Thyroid gland (tissue), 4 donors: Measurements from ENCODE around the gene TIAM2. TPM values are rescaled to one million over a fixed set of nuclear protein-coding genes. Genes with fewer than 3 reads are reported as not detected.

ENCODE experiments used
- DNase-seq, 2 donors: peaks; one replicate each; pipeline ENCODE4 v3.0.0-alpha.2; 2019
- H3K27ac ChIP-seq, 3 donors: fragments of 200-600 bp; sonication (generic); 1 replicate in 2 of 3; 2 replicates in 1 of 3; pipeline ENCODE4 v1.5.1; 2016 to 2019; ENCODE audit warnings: mild to moderate bottlenecking in 1 of 3, moderate library complexity in 1 of 3
- H3K27me3 ChIP-seq: fragments of 200-600 bp; sonication (generic); one replicate; pipeline ENCODE4 v1.5.1; 2019
- H3K36me3 ChIP-seq, 2 donors: fragments of 200-600 bp; sonication (generic); one replicate each; pipeline ENCODE4 v1.5.1; 2016 to 2019
- H3K4me1 ChIP-seq, 2 donors: fragments of 200-600 bp; sonication (generic); one replicate each; pipeline ENCODE4 v1.5.1; 2017 to 2019
- H3K4me3 ChIP-seq, 3 donors: fragments of 200-600 bp; sonication (generic); replicated peaks in 1 of 3; 1 replicate in 2 of 3; 2 replicates in 1 of 3; pipeline ENCODE4 v1.5.1; 2016; ENCODE audit warnings: mild to moderate bottlenecking in 1 of 3
- H3K9me3 ChIP-seq: fragments of 200-600 bp; sonication (generic); one replicate; pipeline ENCODE4 v1.5.1; 2017
- CTCF ChIP-seq, 6 experiments: fragments of 200-600 bp in 3 of 6; fragments of 450-650 bp in 3 of 6; sonication (generic) in 3 of 6; IDR thresholded peaks; one replicate each; pipeline ENCODE4 v1.5.1; 2016 to 2019; ENCODE audit warnings: antibody characterized with exemption in 6 of 6, mild to moderate bottlenecking in 2 of 6, inconsistent platforms in 1 of 6, moderate library complexity in 1 of 6
- POLR2A ChIP-seq, 2 donors: fragments of 450-650 bp; IDR thresholded peaks; one replicate each; pipeline ENCODE4 v1.6.1; 2017; ENCODE audit warnings: antibody characterized with exemption in 2 of 2, mild to moderate bottlenecking in 2 of 2, moderate library complexity in 1 of 2
- WGBS, 2 donors: methylation state at CpG; one replicate each; pipeline ENCODE4 v1.1.5; 2017; 5-methylcytosine and 5-hydroxymethylcytosine counted together
- intact Hi-C: fragments of 100-400 bp; cut with DNase I; formaldehyde crosslinking; loops from one replicate; pipeline ENCODE4 v1.15.1; 2023
- total RNA-seq, 4 donors: library from RNA; depleted of rRNA; stranded (reverse); fragments of >200 nt; gene quantifications; one replicate each; pipeline ENCODE4 v1.2.3, GENCODE V29; 2016

Gene TIAM2
- total RNA-seq, 4 donors from 2014 or later = 11.1 to 26.1 (median 18.5) TPM

- no peak overlapping the region for H3K4me3 ChIP-seq
- H3K27me3 ChIP-seq = no peaks in the 10 kb centered on the region
- no peaks in the 10 kb centered on the region for H3K36me3 ChIP-seq
- WGBS, 2 donors = 95 to 97% methylated on average over 6 of the region's 6 CpGs
- H3K27ac ChIP-seq = no peak overlapping the region
- intact Hi-C loops = no loop called here
- no peak for DNase-seq
- TF ChIP-seq POLR2A (IDR thresholded peaks at IDR 0.05) = no peak
- TF ChIP-seq CTCF (IDR thresholded peaks at IDR 0.05) = no peak
- H3K4me1 ChIP-seq = peaks cover 0 to 5% of the 10 kb centered on the region in 2 donors
- no peaks in the 10 kb centered on the region for H3K9me3 ChIP-seq
Measured at GRCh38 chr6:155122199-155122950, 127.3 kb downstream of the TIAM2 start.

GRCh38 chr6:155123520-155123919, 128.4 kb downstream of the TIAM2 start:
- no peak overlapping the region for H3K27ac ChIP-seq
- 90% methylated on average over 11 of the region's 11 CpGs for WGBS, 2 donors
- no peak for DNase-seq
- H3K9me3 ChIP-seq = no peaks in the 10 kb centered on the region
- intact Hi-C loops = no loop called here
- no peaks in the 10 kb centered on the region for H3K27me3 ChIP-seq
- H3K4me3 ChIP-seq = no peak overlapping the region
- TF ChIP-seq CTCF (IDR thresholded peaks at IDR 0.05) (no peak), POLR2A (IDR thresholded peaks at IDR 0.05) (no peak)
- H3K4me1 ChIP-seq = peaks cover 0 to 5% of the 10 kb centered on the region in 2 donors
- no peaks in the 10 kb centered on the region for H3K36me3 ChIP-seq

GRCh38 chr6:155125906-155126305, 130.8 kb downstream of the TIAM2 start:
- 80 to 82% methylated on average over 2 of the region's 2 CpGs for WGBS, 2 donors
- intact Hi-C loops = no loop called here
- Histone ChIP-seq H3K4me1 (peaks cover 0 to 5% of the 10 kb centered on the region in 2 donors), H3K27ac (no peak overlapping the region), H3K9me3 (no peaks in the 10 kb centered on the region), H3K27me3 (no peaks in the 10 kb centered on the region), H3K36me3 (no peaks in the 10 kb centered on the region), H3K4me3 (no peak overlapping the region)
- no peak for DNase-seq
- TF ChIP-seq CTCF (IDR thresholded peaks at IDR 0.05) (no peak), POLR2A (IDR thresholded peaks at IDR 0.05) (no peak)

- peak overlapping the region in 1 of 3 donors; percentile 14 for H3K27ac ChIP-seq
- H3K9me3 ChIP-seq = no peaks in the 10 kb centered on the region
- no peaks in the 10 kb centered on the region for H3K36me3 ChIP-seq
- H3K27me3 ChIP-seq = no peaks in the 10 kb centered on the region
- intact Hi-C loops = no loop called here
- TF ChIP-seq CTCF (IDR thresholded peaks at IDR 0.05) = no peak
- no peak for TF ChIP-seq POLR2A (IDR thresholded peaks at IDR 0.05)
- peak; percentile 52 to 61 for DNase-seq
- no peak overlapping the region for H3K4me3 ChIP-seq
- peaks cover 0 to 5% of the 10 kb centered on the region in 2 donors for H3K4me1 ChIP-seq
- WGBS, 2 donors = 42 to 54% methylated on average over 10 of the region's 10 CpGs
Measured at GRCh38 chr6:155126727-155127439, 131.8 kb downstream of the TIAM2 start.

- Histone ChIP-seq H3K4me1 (peaks cover 0 to 5% of the 10 kb centered on the region in 2 donors), H3K27ac (no peak overlapping the region), H3K27me3 (no peaks in the 10 kb centered on the region), H3K9me3 (no peaks in the 10 kb centered on the region), H3K4me3 (no peak overlapping the region), H3K36me3 (no peaks in the 10 kb centered on the region)
- intact Hi-C loops = no loop called here
- 92 to 93% methylated on average over 4 of the region's 4 CpGs for WGBS, 2 donors
- no peak for DNase-seq
- TF ChIP-seq CTCF (IDR thresholded peaks at IDR 0.05) = no peak
- no peak for TF ChIP-seq POLR2A (IDR thresholded peaks at IDR 0.05)
Measured at GRCh38 chr6:155128977-155129376, 133.9 kb downstream of the TIAM2 start.
